SK-N-MC (cell line): ENCODE measurements around the gene SCFD2.

ENCODE experiments used
- EZH2 ChIP-seq: fragments of 200-600 bp; sonication (generic); IDR thresholded peaks from one replicate; pipeline ENCODE4 v1.6.1; 2017; ENCODE audit warnings: antibody characterized with exemption
- FOXP2 ChIP-seq: optimal IDR thresholded peaks from 2 replicates; pipeline ENCODE3; 2011; ENCODE audit warnings: mild to moderate bottlenecking, moderate library complexity; ENCODE audit not compliant: insufficient read depth; ENCODE audit errors: extremely low read length, control extremely low read depth
- POLR2AphosphoS5 ChIP-seq: IDR thresholded peaks from 2 replicates; pipeline ENCODE4 v1.6.1; 2012; ENCODE audit warnings: mild to moderate bottlenecking, low read depth, low read length, borderline replicate concordance

DNA sequence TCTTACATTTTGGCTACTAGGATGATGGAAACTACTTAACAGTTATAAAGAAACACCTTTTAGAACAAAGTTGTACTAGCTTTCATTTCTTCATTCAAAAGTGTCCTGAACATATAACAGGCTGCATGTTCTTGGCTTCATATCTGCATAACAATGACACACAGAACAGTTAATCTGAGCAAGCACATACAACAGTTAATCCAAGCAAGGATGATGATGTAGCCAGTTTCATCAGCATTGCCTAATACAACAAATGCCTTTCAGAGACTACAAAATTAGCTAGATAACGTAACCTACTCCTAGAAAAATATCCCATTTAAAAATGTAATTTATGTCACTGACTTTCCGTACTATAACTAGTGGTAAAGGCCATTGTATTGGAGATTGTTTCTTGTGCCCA is 182.1 kb downstream of the SCFD2 start:
- TF ChIP-seq EZH2 (no peak), POLR2AphosphoS5 (no peak), FOXP2 (no peak)
